ENCODE measurements around the gene A1BG.
A peak's percentile ranks its signal among the peaks of the same experiment; 100 is the strongest.
"Not testable (repeated sequence)": the region's sequence is repeated elsewhere in the genome, so short reads cannot be mapped to it uniquely, and the experiment has no call there.

The A1BG gene

DNA sequence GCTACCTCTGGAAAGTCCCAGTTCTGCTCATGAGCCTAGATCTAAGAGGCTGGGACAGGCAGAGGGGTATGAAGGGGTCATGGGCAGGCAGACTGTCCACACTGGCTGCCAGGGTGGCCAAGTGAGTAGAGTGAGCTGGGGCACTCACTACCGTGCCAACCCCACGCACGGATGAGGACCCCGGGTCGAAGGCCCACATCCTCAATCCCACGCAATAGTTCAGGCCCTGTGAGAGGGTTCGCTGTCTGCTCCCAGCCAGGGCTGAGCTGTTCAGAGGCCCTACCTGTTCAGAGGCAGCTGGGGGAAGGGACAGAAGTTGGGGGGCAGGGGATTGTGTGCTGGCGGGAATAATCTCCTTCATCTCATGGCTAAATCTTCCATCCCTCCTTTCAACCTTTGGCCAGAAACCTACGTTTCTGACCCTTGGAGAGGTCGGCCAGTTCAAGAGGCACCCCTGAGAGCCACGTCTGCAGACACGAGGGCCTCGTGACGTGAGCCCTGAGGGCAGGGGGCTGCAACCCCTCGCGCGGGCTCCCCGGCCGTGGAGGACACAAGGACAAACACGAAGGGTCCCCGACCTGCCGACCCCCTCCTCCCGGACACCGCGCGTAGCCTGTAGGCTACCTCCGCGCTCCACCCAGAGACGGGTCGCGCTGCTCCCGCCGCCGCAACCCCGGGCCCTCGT lies 32.7 kb upstream of the A1BG start:
- DNase-seq = no peak

DNA sequence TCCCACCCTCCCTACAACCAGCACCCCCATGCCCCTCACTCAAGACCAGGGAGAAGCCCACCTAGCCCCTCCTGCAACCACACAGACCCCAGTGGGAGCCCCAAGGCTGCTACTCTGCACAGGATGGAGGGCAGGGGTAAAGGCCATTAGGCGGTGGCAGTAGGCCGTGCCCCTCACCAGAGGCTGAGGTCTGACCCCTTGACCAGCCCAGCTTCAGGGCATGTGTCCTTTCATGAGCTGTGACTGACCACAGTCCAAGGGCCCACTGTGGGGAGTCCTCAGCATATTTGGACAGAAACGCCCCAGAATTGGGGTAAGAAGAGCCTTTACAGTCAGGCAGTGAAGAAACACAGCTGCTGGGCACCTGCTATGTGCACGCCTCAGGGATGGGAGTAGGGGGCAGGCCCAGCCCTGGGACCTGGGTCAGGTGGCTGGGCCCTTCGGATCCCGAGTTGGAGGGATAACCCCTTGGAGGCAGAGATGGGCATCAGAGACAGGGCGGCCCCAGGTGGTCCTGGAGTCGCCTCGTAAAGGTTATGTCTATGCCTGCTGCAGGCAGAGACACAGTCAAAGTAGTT lies 32.1 kb upstream of the A1BG start:
- DNase-seq = no peak

DNA sequence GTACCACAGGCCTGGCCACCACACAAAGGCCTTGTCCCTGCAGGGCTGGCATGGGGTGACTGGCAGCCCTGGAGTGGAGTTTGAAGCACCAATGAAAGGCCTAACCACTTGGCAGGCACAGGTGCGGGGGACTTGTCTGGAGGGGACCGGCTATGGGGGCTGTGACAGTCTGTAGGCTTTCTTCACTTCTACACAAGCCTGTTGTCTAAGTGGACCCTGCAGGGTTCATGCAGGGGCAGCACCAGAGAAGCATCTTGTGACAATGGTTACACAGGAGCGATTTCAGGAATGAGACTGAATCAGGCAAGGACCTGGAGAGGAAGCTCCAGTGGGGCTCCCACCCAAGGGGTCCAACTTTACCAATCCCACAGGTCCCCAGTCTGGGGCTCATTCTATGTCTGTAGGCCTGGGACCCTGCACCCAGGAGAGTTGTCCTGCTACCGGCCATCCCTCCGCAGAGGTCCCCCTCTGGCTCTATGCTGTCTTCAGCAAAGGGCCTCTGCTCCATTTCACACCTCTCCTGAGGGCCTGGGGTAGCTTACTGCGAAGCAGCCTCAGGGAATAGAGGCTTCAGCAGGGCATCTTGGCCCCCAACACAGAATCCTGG lies 29.8 kb upstream of the A1BG start:
- DNase-seq = no peak

DNA sequence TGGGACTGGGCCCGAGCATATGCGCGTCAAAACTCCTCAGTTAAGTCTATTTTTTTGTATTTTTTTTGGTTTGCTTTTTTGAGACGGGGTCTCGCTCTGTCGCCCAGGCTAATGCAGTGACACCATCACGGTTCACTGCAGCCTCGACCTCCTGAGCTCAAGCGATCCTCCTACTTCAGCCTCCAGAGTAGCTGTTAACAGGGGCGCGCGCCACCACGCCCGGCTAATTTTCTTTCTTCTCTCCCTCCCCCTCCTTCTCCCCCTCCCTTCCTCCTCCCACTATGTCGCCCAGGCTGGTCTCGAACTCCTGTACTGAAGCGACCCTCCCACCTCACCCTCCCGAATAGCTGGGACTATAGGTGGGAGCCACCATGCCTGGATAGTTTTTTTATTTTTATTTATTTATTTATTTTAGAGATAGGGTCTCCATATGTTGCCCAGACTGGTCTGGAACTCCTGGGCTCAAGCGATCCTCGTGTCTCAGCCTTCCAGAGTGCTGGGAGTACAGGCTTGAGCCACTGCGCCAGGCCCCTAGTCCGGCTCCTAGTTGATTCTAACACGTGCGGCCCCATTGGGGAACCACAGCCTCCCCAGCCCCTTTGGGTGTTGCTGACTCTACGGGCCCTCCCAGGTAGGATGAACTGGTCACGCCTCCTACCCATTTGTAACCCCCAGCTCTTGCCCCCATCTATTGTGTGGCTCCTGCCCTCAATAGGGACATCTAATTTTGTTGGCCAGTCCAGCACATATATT lies 28.3 kb upstream of the A1BG start:
- DNase-seq = no peak

DNA sequence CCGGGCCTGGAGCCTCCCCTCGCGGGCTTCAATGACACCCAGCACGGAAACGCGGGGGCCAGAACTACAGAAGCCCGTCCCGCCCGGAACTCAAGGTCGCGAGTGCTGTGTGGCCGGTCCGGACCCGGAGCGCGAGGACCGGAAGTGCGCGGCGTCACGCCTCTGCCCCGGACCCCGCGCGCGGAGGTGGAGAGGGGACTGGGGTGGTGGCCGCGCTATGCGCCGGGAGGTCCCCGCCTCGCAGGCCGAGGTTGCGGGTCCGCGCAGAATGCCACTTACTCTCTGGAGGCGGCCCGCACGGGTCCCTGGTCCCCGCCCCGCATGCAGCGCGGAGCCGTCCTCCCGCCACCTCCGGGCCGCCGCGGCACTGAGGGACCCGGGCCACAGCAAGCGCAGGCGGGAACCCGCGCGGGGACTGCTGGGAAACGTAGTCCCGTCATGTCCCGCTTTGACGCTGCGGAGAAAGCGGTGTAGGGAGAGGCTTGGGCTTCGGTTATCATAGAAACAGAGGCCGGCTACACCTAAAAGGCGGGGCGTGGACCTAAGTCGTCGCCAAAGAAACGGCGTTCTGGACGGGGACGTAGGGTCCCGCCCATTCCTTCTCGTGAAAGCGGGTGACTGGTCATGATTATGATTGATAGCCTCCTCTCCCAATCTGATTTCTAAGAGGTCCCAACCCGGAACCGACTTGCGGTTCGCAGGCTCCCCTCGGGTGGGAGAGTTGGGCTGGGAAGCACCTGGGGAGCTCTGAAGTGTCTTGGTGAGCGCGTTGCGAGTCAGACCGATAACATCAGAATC lies 27.6 kb upstream of the A1BG start, which contains the start of gene ZNF837:
TSS of gene ZNF837 (minus strand) at position 369 of the 798 bp plus-strand sequence. CDS start 11,698 bp downstream, outside the sequence.
- DNase-seq = peak; percentile 100

DNA sequence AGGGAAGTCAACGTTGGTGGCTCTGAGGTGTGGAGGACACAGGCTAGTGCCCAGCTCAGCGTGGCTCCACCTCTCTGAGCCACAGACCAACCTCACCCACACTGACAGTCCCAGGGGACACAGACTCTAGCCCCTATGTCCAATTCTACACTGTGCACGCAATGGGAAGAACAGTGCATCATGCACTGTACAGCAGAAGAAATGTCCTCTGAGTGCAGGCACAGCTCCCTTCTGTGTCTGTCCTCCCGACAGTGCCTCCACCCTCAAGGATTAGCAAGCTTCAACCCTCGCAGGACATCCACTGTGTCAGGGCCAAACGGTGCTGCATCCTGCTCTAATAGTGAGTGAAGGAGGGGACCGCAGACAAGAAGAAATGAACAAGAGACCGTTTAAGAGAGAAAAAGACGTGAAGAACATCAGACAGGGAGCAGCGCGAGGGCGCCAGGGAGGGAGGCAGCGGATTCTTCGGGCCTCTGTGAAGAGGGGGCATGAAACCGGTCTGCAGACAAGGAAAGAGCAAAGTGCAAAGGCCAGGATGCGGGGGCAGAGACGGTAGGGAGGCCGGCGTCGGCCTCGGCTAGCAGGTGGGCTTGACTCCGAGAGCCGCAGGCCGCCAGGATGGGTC lies 26.9 kb upstream of the A1BG start:
- no peak for DNase-seq

- no peak for DNase-seq
Measured at GRCh38 chr19:58379246-58379645, 26.0 kb upstream of the A1BG start.

DNA sequence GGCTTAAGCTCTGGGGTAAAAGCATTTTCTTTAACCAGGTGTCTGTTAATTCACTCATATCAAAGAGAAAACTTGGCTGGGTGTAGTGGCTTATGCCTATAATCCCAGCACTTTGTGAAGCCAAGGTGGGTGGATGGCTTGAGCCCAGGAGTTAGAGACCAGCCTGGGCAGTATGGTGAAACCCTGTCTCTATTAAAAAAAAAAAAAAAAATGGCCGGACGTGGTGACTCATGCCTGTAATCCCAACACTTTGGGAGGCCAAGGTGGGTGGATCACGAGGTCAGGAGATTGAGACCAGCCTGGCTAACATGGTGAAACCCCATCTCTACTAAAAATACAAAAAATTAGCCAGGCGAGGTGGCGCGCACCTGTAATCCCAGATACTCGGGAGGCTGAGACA lies 23.4 kb upstream of the A1BG start:
- not testable (repeated sequence) for DNase-seq

- no peak for DNase-seq
Measured at GRCh38 chr19:58374200-58374599, 20.9 kb upstream of the A1BG start.

GRCh38 chr19:58372311-58373133 lies 19.2 kb upstream of the A1BG start:
- no peak for DNase-seq

DNA sequence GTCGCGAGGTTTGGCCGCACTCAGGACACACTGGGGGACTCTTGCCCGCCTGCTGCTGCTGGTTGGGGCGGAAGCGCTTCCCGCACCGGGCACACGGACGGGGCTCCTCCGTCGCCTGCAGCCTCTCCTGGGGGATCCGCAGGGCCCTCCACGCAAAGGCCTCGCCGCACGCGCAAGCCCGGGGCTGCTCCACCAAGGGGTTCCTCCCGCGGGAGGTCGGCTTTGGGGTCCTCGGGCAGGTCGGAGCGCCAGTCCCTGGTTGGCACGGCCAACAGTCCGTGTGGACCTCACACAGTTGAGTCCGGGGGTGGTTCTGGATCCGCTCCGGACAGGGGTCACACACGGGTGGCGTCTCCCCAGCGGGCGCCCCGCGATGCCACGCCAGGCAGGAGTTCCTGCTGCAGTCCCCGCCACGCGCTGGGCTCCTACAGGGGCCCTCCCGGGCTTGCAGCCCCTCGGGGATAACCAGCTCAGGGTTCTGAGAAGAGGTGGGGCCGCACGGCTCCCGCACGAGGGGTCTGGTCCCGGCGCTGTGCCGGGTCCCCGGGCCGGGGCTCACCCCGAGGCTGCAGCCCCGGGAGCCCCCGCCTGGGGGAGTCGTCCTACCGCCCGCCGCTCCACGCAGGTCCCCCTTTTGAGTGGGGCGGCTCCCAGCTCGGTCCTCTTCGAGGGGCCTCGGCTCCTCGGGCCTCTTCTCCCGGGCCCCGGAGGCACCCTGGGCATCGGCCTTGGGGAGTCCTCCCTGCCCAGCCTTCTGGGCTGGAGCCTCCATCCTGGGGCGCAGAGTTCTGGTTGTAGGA lies 15.5 kb upstream of the A1BG start:
- DNase-seq = no peak

- DNase-seq = no peak
Measured at GRCh38 chr19:58367698-58368454, 14.6 kb upstream of the A1BG start.

DNA sequence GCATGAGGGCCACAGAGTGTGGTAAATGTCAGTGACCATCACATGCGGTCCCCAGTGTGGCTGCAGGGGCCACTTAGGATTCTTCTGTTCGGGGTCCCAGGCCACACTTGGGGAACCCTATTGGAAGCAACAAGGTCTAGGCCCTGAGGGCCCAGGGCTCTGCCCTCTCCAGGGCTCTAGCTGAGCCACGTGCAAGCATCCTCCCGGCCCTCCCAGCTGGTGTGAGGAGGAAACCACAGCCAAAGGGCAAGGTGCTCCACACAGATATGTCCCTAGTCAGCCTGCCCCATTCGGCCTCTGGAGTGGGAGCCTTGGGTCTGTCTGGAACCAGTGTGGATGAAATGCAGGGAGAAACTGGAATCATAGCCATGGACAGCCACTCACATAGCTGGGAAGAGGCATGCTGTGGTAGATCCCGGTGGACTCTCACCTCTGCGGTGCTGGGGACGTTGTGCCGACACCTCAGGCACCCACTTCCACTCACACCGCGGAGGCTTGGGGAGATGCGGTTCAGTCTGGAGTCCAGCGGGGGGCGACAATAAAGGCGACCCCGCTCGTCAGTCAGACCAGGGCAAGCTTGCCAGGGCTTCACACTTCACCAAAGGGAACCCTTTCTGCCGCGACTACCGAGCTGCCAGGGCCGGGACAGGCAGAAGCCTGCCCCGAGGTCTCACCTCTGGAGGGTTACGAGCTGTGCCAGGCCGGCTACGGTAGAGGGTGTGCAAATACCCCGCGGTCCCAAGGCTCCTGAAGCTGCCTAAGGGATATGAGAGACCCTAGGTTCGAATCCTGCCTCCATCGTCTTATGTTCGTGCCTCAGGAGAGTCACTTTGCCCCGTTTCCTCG lies 13.5 kb upstream of the A1BG start:
- no peak for DNase-seq

DNA sequence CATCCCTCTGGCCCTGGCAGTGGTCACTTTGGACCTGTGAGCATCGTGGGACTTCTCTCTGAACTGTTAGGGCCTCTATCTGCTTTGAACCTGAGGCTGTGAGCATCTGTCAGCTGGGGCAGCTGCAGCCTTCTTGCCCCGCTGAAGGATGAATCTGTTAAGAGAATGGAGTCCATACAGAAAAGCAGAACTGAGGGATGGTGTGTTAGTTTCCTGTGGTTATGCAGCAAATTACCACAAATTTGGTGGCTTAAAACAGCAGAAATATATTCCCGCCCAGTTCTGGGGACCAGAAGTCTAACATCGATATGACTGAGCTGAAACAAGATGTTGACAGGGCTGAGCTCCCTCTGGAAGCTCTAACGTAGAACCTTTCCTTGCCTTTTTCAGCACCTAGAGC lies 10.9 kb upstream of the A1BG start:
- DNase-seq = peak; percentile 38 to 61

DNA sequence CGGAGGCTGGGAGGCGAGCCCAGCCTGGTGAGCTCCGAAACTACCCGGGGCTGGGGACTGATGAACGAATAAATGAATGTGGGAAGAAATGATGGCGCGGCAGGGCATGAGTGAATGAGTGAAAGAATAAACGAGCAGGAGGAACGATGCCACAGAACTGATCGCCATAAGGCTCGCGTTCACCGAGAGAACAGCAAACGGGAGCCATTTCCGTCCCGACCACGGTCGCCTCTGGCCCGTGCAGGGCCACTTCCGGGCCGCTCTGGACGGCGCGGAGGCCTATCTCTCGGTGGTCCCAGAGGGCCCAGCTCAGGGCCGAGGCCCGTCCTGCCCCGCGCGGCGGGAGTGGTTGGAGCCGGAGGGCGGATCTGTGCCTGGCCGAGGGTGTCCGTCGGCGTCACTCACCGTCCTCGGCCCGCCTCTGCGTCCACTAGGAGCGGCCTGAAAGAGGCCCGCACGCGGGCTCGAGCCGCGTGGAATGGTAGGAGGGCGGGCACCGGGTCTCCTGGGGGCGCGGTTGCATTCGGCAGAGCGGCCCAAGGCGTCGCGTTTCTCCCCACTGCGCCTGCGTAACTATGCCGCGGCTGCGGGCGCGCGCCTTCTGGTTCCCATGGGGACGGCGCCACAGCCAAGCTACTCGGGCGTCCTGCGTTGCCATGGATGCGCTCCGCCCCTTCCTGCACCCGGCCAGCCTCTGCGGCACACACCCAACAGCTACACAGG lies 9.1 kb upstream of the A1BG start, which contains the start of gene ZNF497:
TSS of gene ZNF497 (minus strand) at position 480 of the 723 bp plus-strand sequence. CDS start 5,116 bp downstream, outside the sequence.
- peak; percentile 95 to 96 for DNase-seq

GRCh38 chr19:58361900-58362271 lies 8.6 kb upstream of the A1BG start:
- peak; percentile 62 to 77 for DNase-seq

DNA sequence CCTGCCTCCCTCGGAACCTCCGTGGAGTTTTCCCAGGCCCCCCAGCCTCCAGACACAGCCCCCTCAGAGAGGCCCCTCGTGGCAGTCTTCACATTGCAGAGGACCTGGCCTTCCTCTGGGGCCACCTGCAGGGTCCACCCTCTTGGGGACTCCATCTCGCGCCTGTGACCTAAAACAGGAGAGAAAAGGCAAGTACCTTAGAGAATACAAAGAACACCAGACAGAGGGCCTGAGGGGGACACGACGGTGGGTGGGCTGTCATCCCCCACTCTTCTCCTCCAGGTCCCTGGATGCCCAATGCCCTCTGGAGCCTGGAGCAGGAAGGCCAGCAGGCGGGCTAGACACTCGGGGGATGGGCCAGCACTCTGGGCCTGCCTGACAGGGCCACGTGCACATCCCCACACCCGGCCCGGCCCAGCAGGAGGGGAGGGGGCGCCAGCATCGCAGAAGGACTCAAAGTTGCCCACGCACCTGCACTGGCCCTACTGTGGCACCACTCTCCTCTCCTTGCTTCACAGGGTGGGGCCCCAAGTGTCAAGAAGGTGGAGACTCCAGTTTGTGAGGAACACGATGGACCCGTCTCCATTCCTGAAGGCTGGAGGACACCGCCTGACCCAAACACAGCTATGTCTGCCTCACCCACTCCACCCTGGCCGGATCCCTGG lies 4.3 kb upstream of the A1BG start:
- DNase-seq = no peak
